ENCODE results near the gene ITPKA. TPM values are rescaled to one million over a fixed set of nuclear protein-coding genes. Genes with fewer than 3 reads are reported as not detected.

The ITPKA gene
- total RNA-seq, 2 donors from 2014 or later = 0.90 TPM; not detected in 1

DNA sequence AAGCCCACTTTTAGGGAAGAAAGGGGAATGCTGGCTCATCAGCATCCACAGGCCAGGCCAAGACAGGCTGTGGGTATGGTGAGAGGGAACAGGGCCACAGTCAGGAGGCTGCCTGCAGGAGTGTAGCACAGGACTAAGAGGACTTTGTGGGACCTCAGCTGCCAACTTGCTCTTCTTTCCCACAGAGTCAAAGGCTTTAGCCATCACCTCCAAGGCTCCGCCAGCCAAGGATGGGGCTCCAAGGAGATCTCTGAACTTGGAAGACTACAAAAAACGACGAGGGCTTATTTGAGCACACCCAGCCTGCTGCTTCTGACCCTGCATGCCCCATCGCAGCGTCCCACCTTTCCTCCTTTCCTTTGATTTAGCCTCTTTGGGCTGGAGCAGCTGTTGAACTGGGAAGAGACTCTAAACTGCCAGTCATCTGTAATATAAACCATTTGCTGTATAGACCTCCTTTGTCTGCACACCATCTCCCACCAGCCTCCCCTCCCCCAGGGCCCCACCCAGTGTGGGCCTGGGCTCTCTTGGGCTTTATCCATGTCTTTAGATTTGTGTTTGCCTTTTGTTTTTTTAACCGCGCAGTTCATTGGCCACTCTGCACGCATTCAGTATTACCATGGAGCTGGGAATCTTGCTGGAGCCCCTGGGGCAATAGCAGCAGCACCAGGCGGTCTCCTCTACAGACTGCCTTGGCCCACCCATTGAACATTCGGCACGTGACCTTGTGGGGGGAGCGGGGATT is 13.1 kb upstream of the ITPKA start:
- TF ChIP-seq, protein P1, sequence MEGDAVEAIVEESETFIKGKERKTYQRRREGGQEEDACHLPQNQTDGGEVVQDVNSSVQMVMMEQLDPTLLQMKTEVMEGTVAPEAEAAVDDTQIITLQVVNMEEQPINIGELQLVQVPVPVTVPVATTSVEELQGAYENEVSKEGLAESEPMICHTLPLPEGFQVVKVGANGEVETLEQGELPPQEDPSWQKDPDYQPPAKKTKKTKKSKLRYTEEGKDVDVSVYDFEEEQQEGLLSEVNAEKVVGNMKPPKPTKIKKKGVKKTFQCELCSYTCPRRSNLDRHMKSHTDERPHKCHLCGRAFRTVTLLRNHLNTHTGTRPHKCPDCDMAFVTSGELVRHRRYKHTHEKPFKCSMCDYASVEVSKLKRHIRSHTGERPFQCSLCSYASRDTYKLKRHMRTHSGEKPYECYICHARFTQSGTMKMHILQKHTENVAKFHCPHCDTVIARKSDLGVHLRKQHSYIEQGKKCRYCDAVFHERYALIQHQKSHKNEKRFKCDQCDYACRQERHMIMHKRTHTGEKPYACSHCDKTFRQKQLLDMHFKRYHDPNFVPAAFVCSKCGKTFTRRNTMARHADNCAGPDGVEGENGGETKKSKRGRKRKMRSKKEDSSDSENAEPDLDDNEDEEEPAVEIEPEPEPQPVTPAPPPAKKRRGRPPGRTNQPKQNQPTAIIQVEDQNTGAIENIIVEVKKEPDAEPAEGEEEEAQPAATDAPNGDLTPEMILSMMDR (IDR thresholded peaks at IDR 0.05) = no peak

DNA sequence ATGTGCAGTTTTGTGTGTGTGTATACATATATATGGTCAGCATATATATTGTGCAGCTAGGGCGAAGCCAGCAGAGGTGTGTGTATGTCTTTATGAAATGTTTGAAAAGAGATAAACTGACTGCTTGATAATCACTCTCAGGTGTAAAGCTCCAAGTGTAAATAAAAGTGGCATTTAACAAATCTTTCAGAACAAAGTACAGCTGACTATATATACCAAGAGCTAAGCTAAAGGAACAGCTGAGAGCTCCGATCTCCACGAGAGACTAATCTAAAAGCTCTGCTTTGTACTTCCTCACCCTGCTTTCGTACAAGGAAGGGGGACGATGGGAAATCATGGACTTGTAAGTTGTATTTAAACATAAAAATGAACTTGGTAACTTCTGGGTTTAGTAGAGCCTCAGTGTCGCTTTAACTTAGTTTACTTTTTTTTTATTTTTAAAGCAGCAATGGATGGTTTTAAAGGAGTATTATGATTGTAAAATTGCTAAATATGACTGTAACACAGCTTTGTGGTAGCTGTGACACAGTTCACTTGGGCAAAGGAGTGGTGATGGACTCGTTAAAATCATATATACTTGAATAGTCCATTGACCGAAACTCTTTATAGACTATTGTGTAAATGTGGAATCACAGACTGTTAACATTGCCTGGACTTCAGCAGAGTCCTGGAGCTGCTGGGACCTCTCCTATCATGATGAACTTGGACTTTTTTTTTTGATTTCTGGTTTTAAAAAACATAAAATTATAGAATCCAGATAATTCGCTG is 11.4 kb upstream of the ITPKA start:
- Histone ChIP-seq H3K36me3 (peaks cover 52% of the 10 kb centered on the region), H3K4me1 (no peaks in the 10 kb centered on the region), H3K9me3 (no peaks in the 10 kb centered on the region), H3K27ac (no peak overlapping the region), H3K4me3 (no peak overlapping the region), H3K27me3 (no peaks in the 10 kb centered on the region)
- TF ChIP-seq, protein P1 (IDR thresholded peaks at IDR 0.05) = no peak
- no peak for DNase-seq (ENCODE audit: low spot score)

More for the DNA sequence above, 13.1 kb upstream of the ITPKA start:
- H3K9me3 ChIP-seq = no peaks in the 10 kb centered on the region
- no peaks in the 10 kb centered on the region for H3K27me3 ChIP-seq
- H3K36me3 ChIP-seq = peaks cover 69% of the 10 kb centered on the region
- no peak for DNase-seq (ENCODE audit: low spot score)
- H3K4me3 ChIP-seq = no peak overlapping the region
- no peaks in the 10 kb centered on the region for H3K4me1 ChIP-seq
- no peak overlapping the region for H3K27ac ChIP-seq

DNA sequence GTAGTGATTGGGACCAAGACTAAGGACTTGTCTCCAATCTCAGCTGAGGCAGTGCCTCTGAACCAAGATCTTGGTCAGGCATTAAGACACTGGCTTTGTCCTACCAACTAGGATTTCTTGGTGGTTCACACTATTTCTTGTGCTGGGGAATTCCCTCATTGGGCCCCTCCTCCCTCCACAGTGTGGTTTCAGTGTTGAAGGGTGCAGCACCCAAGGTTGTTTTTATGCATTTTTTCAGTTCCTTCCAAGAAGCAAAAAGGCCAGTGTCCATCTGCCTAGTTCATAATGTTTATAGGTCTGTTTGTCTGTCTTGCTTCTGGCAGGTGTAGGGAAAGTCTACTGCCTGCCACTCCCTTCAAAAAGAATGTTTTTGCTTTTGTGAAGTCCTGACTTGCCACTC is 10.6 kb upstream of the ITPKA start:
- TF ChIP-seq, protein P1 (IDR thresholded peaks at IDR 0.05) = no peak
- H3K27ac ChIP-seq = no peak overlapping the region

DNA sequence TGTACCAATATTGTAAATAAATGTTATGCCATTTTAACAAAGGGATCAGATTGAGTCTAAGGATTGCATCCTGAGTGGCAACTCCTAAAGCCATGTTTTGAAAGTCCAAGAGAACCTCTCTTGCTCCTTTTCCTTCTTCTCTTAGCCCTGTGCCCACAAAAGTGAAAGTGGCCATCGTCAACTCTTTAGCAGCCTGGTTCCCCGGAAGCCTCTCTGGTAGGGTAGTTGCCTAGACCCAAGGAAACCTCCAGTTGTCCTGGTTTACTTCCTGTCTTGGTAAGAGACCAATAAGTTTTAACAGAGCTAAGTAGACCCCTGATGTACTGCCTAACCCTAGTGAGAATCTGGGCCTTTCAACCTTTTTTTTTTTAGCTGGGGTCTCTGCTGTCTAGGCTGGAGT is 10.2 kb upstream of the ITPKA start:
- peaks cover 42% of the 10 kb centered on the region for H3K36me3 ChIP-seq

More for the DNA sequence above, 10.6 kb upstream of the ITPKA start:
- H3K4me1 ChIP-seq = no peaks in the 10 kb centered on the region
- H3K9me3 ChIP-seq = no peaks in the 10 kb centered on the region
- H3K4me3 ChIP-seq = no peak overlapping the region
- DNase-seq (ENCODE audit: low spot score) = no peak
- peaks cover 44% of the 10 kb centered on the region for H3K36me3 ChIP-seq
- no peaks in the 10 kb centered on the region for H3K27me3 ChIP-seq

DNA sequence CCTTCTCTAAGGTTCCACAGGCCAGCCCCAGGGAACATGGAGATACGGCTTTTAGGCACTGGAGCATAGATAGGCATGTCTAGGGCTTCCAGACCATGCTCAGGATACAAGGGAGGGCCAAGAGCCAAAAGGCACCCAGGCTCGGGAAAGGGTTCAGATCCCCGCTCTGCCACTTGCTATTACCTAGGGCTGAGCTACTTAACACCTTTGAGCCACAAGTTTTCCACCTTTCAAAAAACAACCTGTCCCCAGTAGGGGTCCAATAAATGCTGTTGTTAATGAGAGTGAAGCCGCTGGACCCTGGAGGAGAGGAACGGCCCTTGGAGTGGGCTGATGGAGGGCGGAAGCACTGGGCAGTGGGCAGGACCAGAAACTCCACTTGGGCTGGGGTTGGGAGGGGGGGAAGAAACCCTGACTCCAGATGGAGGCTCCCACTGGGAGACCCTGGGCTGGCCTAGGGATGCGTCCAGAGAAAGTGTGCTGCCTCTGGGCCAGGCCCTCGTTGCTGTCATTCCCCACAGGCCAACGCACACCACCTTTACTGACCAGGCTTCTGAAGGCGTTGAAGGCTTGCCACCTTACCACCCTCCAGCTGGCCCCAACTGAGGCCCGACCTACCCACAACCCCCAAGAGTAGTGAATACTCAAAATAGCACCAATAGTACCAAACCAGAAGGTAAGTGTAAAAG is 8.6 kb upstream of the ITPKA start:
- no peak overlapping the region for H3K27ac ChIP-seq
- no peak overlapping the region for H3K4me3 ChIP-seq
- no peaks in the 10 kb centered on the region for H3K9me3 ChIP-seq
- H3K36me3 ChIP-seq = peaks cover 26% of the 10 kb centered on the region
- H3K27me3 ChIP-seq = no peaks in the 10 kb centered on the region
- no peak for DNase-seq (ENCODE audit: low spot score)
- no peaks in the 10 kb centered on the region for H3K4me1 ChIP-seq
- TF ChIP-seq, protein P1 (IDR thresholded peaks at IDR 0.05) = no peak

More for the DNA sequence above, 10.2 kb upstream of the ITPKA start:
- no peak overlapping the region for H3K27ac ChIP-seq
- no peak for DNase-seq (ENCODE audit: low spot score)
- H3K4me1 ChIP-seq = no peaks in the 10 kb centered on the region
- no peak overlapping the region for H3K4me3 ChIP-seq
- no peaks in the 10 kb centered on the region for H3K27me3 ChIP-seq
- TF ChIP-seq, protein P1 (IDR thresholded peaks at IDR 0.05) = no peak
- H3K9me3 ChIP-seq = no peaks in the 10 kb centered on the region

All from right atrium auricular region (tissue), 2 donors.